GM19395 (cell line): Measurements from ENCODE around the gene CPD.
A peak's percentile ranks its signal among the peaks of the same experiment; 100 is the strongest.
"Not testable (repeated sequence)": the region's sequence is repeated elsewhere in the genome, so short reads cannot be mapped to it uniquely, and the experiment has no call there.

Source experiments
- ATAC-seq: cut with Tn5 transposase; IDR thresholded peaks from one replicate; pipeline ENCODE4 v1.9.1; 2021; ENCODE audit warnings: mild to moderate bottlenecking, moderate library complexity; ENCODE audit not compliant: unreplicated experiment

CPD gene

DNA sequence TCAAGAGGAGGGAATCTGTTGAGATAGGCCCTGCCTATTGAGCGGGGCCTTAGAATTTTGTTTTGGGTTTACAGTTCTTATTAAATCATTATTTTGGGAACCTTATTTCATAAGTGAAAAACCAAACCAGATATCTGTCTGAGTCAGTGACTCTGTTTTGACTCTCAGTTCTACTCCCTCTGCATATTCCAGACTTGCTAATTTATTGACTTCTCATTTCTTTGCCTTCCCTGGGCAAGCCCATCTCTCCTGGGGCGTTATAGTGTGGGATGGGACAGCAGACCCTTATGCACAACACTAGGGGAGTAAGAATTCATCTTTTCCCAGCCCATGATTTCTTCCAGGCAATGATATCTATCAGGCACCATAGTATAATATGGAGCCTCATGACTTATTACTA is 45.7 kb downstream of the CPD start:
- no peak for ATAC-seq

DNA sequence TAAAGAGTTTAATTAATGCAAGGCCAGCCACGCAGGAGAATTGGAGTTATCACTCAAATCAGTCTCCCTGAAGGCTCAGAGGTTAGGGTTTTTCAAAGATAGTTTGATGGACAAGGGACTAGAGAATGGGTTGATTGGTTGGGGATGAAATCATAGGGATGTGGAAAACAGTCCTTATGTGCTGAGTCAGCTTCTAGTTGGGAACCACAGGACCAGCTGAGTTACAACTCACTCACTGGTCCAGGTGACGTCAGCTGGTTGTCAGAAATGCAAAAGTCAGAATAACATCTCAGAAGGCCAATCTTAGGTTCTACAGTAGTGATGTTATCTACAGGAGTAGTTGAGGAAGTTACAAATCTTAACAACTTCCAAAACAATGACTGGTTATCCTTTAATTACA is 47.6 kb downstream of the CPD start:
- no peak for ATAC-seq

GRCh38 chr17:30427611-30428010 is 48.9 kb downstream of the CPD start:
- no peak for ATAC-seq

GRCh38 chr17:30429155-30429554 is 50.4 kb downstream of the CPD start:
- ATAC-seq, result no peak

GRCh38 chr17:30433514-30433913 is 54.8 kb downstream of the CPD start:
- no peak for ATAC-seq

DNA sequence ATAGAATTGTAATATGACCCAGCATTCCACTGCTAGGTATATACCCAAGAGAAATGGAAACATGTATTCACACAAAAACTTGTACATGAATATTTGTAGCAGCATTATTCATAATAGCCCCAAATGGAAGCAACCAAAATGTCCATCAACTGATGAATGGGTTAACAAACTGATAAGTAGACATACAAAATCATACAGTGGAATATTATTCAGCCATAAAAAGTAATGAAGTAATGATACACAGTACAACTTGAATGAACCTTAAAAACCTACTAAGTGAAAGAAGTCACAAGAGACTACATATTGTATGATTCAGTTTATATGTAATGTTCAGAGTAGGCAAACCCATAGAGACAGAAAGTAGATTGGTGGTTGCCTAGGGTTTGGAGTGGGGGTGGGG is 58.0 kb downstream of the CPD start:
- ATAC-seq, result no peak

DNA sequence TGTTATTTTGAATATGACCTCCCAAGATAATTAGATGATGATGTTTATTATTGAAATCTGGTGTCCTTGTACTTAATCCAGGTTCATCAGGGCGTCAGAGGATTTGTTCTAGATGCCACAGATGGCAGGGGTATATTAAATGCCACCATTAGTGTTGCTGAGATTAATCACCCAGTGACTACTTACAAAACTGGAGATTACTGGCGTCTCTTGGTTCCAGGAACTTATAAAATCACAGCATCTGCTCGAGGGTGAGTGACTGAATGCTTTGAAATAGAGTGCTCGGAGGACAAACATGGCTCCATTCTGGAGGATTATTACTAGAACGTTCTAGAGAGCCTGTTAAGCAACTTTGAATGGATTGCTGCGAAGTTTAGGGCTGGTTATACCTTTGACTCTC is 65.0 kb downstream of the CPD start:
- ATAC-seq, result no peak

GRCh38 chr17:30446640-30447039 is 67.9 kb downstream of the CPD start:
- not testable (repeated sequence) for ATAC-seq

GRCh38 chr17:30449480-30449879 is 70.8 kb downstream of the CPD start:
- ATAC-seq, result no peak

DNA sequence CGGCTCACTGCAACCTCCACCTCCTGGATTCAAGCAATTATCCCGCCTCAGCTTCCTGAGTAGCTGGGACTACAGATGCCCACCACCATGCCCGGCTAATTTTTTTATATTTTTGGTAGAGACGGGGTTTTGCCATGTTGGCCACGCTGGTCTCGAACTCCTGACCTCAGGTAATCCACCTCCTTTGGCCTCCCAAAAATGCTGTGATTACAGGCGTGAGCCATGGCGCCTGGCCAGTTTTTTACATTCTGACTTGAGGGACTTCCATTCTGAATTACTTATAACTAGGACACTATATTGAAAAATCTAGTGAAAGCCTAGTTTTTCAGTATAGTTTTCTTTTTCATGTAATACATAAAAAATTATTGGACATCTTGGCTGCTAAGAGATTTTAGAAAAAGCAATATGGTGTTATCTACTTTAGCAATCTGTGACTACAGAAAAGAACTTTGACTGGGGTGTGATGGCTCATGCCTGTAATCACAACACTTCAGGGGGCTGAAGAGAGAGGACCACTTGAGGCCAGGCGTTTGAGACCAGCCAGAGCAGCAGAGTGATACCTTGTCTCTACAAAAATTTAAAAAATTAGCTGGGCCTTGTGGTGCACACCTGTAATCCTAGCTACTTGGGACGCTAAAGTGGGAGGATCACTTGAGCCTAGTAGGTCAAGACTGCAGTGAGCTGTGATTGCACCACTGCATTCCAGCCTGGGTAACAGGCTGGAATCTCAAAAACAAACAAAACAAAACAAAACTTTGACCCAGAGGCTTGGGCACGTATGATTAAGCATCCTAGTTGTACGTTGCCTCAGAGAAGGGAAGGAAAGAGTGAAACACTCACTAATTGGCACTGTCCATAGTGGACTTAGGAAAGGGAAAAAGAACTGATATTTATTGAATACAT is 71.6 kb downstream of the CPD start:
- ATAC-seq, result no peak

DNA sequence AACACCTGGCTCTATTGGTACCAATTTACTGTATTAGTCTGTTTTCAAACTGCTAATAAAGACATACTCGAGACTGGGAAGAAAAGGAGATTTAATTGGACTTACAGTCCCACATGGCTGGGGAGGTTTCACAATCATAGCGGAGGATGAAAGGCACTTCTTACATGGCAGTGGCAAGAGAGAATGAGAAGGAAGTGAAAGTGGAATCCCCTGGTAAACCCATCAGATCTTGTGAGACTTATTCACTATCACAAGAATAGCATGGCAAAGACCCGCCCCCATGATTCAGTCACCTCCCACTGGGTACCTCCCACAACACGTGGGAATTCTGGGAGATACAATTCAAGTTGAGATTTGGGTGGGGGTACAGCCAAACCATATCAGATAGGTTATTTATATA is 75.9 kb downstream of the CPD start:
- ATAC-seq, result no peak

GRCh38 chr17:30458371-30458770 is 79.6 kb downstream of the CPD start:
- ATAC-seq, result no peak

GRCh38 chr17:30458797-30459413 is 80.2 kb downstream of the CPD start:
- ATAC-seq, result not testable (repeated sequence)

- ATAC-seq, result no peak
Measured at GRCh38 chr17:30468465-30468864, 89.7 kb downstream of the CPD start.

GRCh38 chr17:30472238-30472890 is 93.6 kb downstream of the CPD start:
- no peak for ATAC-seq

GRCh38 chr17:30475206-30475605 is 96.5 kb downstream of the CPD start:
- no peak for ATAC-seq

DNA sequence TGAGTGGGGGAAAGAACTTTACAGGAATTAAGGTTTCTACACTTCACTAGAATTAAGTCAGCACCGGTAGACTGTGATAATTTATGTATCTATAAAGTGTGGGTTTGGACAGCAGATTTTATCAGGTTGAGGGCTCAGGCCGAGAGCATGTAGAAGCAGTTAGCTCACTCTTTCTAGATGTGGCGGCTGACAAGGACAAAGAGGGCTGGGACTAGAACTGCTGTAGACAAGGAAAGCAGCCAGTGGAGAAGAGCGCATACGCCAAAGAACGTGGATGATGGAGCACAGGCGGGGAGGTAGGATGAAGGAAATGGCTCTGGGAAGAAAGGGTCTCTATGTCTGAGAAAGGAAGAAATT is 98.0 kb downstream of the CPD start:
- peak; percentile 27 for ATAC-seq

GRCh38 chr17:30477083-30477773 is 98.5 kb downstream of the CPD start, which contains the start of gene GOSR1:
GOSR1 (plus strand) TSS chr17:30477408; CDS start chr17:30477434, 26 bp downstream.
- ATAC-seq, result peak; percentile 93

DNA sequence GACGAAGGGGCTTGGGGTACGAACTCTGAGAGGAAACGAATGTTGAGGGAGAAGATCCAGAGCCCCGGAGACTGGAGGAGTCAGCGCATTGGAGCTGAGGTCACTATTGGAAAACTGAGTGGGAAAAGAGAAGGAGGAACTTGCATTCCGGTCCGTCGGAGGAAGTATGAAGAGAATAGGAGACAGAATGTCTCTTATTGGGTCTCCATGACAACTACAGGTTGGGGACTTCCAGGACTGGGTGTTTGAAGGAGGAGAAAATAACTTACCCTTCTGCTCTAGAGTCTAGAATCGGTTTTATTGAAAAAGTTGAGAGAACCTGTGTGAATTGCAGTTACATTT is 99.0 kb downstream of the CPD start:
- ATAC-seq, result no peak

DNA sequence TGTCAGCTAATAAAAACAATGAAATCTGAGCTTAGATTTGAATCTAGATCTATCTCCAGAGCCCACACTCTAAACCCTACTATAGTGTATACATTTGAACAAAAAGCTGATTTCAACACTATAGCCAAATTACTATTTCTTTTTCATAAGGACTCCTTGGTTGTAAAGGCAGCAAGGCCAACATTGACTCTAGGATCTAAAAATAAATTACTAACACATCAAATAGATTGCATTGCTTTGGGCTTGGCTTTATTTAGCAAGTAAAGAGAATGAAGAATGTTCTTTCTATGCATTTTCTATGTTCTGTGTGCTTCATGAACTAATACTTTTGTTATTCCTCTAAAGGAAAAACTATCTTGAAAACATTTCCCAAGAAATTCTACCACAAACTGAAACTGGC is 103.8 kb downstream of the CPD start:
- ATAC-seq, result no peak

DNA sequence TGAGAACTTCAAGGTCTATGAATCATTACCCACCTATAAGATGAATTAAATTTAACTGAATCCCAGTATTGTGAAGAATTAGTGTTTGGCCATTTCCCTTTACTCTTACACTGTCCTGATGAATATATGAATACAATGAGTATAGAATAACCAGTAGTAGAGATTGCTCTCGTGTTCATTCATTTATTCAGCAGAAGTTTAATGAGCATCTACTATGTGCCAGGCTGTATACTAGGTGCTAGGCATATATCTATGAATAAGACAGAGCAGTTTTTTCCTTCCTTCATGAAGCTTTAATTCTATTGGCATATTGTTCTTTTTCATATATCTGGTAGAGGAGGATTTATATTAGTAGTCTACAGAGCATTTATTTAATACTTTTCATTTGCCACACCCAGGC is 104.4 kb downstream of the CPD start:
- ATAC-seq, result no peak
